OCI-LY3 (cell line): ENCODE measurements around the gene HASPIN.

ENCODE experiments used
- H2AFZ ChIP-seq: fragments of 200-600, 300-600 bp; shearing (Covaris generic); 2 replicates; pipeline ENCODE4 v1.6.0; 2014; ENCODE audit warnings: antibody characterized with exemption, low read depth, low read length
- H3K27ac ChIP-seq: fragments of 200-600, 300-600 bp; sonication (generic); 2 replicates; pipeline ENCODE4 v1.5.1; 2014; ENCODE audit warnings: mild to moderate bottlenecking, low read length, moderate library complexity, mixed read lengths
- H3K27me3 ChIP-seq: fragments of 200-600, 300-600 bp; sonication (generic); 2 replicates; pipeline ENCODE4 v1.6.1; 2014; ENCODE audit warnings: low read depth, low read length, mixed read lengths
- H3K36me3 ChIP-seq: fragments of 200-600, 300-600 bp; sonication (generic); replicated peaks from 2 replicates; pipeline ENCODE3; 2014; ENCODE audit warnings: low read depth, low read length, mixed read lengths
- H3K4me1 ChIP-seq: fragments of 300-600, 200-600 bp; sonication (generic); 2 replicates; pipeline ENCODE4 v1.6.1; 2014; ENCODE audit warnings: low read length, mixed read lengths
- H3K4me2 ChIP-seq: fragments of 200-600, 300-600 bp; sonication (generic); 2 replicates; pipeline ENCODE4 v1.6.1; 2014; ENCODE audit warnings: low read length, mixed read lengths
- H3K4me3 ChIP-seq: fragments of 300-600, 200-600 bp; sonication (generic); 2 replicates; pipeline ENCODE4 v1.5.1; 2014; ENCODE audit warnings: antibody characterized with exemption, mild to moderate bottlenecking, low read length, moderate library complexity
- H3K79me2 ChIP-seq: fragments of 300-600, 200-600 bp; shearing (Covaris generic); 2 replicates; pipeline ENCODE4 v1.6.1; 2014; ENCODE audit warnings: mild to moderate bottlenecking, low read length, mixed read lengths
- H3K9ac ChIP-seq: fragments of 300-600, 200-600 bp; shearing (Covaris generic); 2 replicates; pipeline ENCODE4 v1.6.0; 2014; ENCODE audit warnings: mild to moderate bottlenecking, low read length, moderate library complexity
- H3K9me3 ChIP-seq: fragments of 200-600, 300-600 bp; shearing (Covaris generic); 2 replicates; pipeline ENCODE4 v1.6.1; 2014; ENCODE audit warnings: low read length, mixed read lengths; ENCODE audit not compliant: insufficient read depth
- H4K20me1 ChIP-seq: fragments of 200-600, 300-600 bp; sonication (generic); 2 replicates; pipeline ENCODE4 v1.6.1; 2016; ENCODE audit warnings: low read length, mixed read lengths; ENCODE audit not compliant: insufficient read depth
- EZH2phosphoT487 ChIP-seq: fragments of 200-600 bp; shearing (Covaris generic); IDR thresholded peaks from 2 replicates; pipeline ENCODE4 v1.6.1; 2018; ENCODE audit warnings: antibody characterized with exemption, mixed run types, low read depth
- TF ChIP-seq, protein P1 (sequence below): fragments of 200-600, 300-600 bp; sonication (generic); IDR thresholded peaks from 2 replicates; pipeline ENCODE4 v1.5.1; 2014; ENCODE audit warnings: antibody characterized with exemption, low read length, low read depth

The HASPIN gene

DNA sequence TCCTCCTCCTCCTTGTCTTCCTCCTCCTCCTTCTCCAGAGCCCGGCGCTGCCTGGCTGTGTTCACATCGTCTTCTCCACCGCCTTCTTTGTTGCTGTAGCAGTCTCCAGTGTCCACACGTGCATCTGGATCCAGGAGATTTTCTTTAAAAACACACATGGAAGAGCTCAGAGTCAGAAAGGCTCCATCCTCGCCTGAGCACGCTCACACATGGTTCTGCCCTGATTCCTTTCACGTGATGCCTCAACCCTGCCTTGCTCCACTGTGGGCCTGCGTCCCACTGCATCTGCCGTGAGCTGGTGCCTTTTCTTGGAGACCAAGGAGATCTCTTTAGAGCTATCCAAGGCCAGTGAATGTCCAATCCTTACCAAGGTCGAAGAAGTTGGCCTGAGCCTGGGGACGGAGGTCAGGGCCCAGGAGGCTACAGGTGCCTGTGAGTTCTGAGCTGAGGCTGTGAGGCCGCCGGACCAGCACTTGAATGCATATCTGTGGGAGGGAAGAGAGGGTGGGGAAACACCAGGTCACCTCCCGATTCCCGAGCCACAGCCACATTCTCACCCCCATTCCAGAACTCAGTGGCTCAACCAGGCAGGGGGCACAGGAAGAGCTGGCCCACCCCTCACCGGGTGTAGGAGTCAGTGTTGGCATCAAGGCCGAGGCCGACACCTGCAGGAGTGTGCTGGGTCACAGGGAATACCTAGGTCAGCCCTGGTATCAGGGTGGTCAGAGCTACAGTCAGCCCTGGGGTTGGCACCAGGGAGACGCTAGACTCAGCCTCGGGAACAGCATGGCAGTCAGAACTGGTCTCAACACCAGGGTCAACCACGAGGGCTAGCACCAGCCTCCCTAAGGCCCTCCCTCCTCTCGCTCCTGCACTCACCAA is 37.6 kb downstream of the HASPIN start:
- no peaks in the 10 kb centered on the region for H3K79me2 ChIP-seq
- no peak overlapping the region for H3K9ac ChIP-seq
- H3K27ac ChIP-seq: no peak overlapping the region
- H3K4me2 ChIP-seq: no peak overlapping the region
- no peaks in the 10 kb centered on the region for H3K27me3 ChIP-seq
- H3K4me1 ChIP-seq: peaks cover 4% of the 10 kb centered on the region; the same call in 1 of the 2 replicates
- H2AFZ ChIP-seq: no peak overlapping the region
- H3K9me3 ChIP-seq: no peaks in the 10 kb centered on the region
- no peaks in the 10 kb centered on the region for H4K20me1 ChIP-seq
- no peak overlapping the region for H3K4me3 ChIP-seq
- TF ChIP-seq, protein P1, sequence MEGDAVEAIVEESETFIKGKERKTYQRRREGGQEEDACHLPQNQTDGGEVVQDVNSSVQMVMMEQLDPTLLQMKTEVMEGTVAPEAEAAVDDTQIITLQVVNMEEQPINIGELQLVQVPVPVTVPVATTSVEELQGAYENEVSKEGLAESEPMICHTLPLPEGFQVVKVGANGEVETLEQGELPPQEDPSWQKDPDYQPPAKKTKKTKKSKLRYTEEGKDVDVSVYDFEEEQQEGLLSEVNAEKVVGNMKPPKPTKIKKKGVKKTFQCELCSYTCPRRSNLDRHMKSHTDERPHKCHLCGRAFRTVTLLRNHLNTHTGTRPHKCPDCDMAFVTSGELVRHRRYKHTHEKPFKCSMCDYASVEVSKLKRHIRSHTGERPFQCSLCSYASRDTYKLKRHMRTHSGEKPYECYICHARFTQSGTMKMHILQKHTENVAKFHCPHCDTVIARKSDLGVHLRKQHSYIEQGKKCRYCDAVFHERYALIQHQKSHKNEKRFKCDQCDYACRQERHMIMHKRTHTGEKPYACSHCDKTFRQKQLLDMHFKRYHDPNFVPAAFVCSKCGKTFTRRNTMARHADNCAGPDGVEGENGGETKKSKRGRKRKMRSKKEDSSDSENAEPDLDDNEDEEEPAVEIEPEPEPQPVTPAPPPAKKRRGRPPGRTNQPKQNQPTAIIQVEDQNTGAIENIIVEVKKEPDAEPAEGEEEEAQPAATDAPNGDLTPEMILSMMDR: no peak
- no peak for TF ChIP-seq EZH2phosphoT487
- H3K36me3 ChIP-seq: no peaks in the 10 kb centered on the region

DNA sequence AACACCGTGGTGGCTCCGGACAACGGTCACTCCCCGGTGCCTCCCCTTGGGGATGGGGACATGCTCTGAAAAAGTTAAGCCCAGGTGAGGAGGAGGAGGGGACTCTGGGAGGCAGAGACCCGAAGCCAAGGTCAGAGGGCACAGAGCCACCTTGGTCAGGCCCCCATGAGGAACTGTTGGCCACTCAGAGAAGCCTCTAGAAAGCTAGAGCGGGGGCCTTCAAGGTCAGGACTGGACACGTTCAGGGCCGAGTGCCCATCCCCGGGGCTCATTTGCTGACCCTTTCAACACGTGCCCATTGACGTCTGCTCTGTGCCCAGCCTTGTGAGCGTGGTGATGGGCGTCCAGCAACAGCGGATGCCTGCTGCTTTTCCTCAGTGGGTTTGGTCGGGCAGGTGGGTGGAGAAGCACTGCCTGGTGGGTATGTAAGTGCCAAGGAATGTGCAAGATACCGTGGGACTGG is 38.2 kb downstream of the HASPIN start:
- H3K27ac ChIP-seq: no peak overlapping the region
- TF ChIP-seq, protein P1: no peak
- TF ChIP-seq EZH2phosphoT487: no peak
- no peak overlapping the region for H2AFZ ChIP-seq
- no peak overlapping the region for H3K4me2 ChIP-seq
- H3K4me1 ChIP-seq: peaks cover 4% of the 10 kb centered on the region; the same call in 1 of the 2 replicates
- H4K20me1 ChIP-seq: no peaks in the 10 kb centered on the region
- no peak overlapping the region for H3K9ac ChIP-seq
- H3K27me3 ChIP-seq: no peaks in the 10 kb centered on the region
- no peak overlapping the region for H3K4me3 ChIP-seq
- no peaks in the 10 kb centered on the region for H3K9me3 ChIP-seq
- H3K79me2 ChIP-seq: no peaks in the 10 kb centered on the region
- no peaks in the 10 kb centered on the region for H3K36me3 ChIP-seq

DNA sequence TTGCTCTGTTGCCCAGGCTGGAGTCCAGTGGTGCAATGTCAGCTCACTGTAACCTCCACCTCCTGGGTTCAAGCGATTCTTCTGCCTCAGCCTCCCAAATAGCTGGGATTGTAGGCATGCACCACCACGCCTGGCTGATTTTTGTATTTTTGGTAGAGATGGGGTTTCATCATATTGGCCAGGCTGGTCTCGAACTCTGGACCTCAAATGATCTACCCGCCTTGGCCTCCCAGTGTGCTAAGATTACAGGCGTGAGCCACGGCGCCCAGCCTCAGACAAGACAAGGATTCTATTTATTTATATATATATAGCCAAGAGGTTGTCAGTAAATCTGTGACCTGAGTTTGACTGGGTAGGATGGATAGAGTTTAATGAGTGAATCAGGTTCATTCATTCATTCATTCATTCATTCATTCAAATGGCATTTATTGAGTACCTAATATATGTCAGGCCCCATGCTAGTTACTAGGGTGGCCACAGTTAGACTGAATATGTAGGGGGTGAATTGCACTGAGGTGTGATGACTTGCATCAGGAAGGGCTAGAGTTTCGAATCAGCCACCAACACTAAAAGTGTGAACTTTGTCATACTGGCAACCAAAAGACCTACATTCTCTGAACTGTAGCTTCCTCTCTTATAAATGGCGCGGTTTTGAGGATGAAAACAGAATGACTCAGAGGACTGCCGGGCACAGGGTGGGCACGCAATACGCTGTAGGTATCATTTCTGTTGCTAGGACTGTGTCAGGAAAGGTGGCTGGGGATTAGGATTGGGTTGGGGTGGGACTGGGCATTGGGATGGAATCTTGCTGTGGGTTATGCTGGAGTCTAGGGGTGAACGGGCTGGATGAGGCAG is 39.4 kb downstream of the HASPIN start:
- H3K9ac ChIP-seq: no peak overlapping the region
- H4K20me1 ChIP-seq: no peaks in the 10 kb centered on the region
- H3K4me3 ChIP-seq: no peak overlapping the region
- H3K36me3 ChIP-seq: no peaks in the 10 kb centered on the region
- H3K4me1 ChIP-seq: peaks cover 4% of the 10 kb centered on the region; the same call in 1 of the 2 replicates
- TF ChIP-seq, protein P1: no peak
- TF ChIP-seq EZH2phosphoT487: no peak
- no peaks in the 10 kb centered on the region for H3K79me2 ChIP-seq
- no peak overlapping the region for H3K4me2 ChIP-seq
- H3K27ac ChIP-seq: no peak overlapping the region
- no peaks in the 10 kb centered on the region for H3K9me3 ChIP-seq
- H3K27me3 ChIP-seq: no peaks in the 10 kb centered on the region
- H2AFZ ChIP-seq: no peak overlapping the region

DNA sequence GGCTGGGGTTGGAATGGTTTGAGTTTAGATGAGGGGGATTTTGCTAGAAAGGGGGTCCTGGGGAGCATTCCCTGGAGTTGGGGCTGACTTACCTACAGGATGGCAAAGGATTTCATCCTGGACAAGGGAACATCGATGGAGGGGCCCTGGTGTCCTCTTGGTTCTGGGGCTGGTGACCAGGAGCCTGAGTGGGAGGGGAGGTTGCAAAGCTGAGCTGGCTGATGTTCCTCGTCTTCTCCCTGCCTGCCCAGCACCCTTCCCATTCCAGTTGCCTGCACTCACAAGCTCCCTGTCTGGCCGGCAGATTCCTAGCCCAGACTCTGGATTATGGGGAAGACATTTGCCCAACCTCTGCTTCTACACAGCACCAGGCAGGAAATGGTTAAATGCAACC is 40.1 kb downstream of the HASPIN start:
- Histone ChIP-seq H3K9me3 (no peaks in the 10 kb centered on the region), H3K9ac (no peak overlapping the region), H3K27ac (no peak overlapping the region), H3K4me1 (peaks cover 4% of the 10 kb centered on the region; the same call in 1 of the 2 replicates), H4K20me1 (no peaks in the 10 kb centered on the region), H3K27me3 (no peaks in the 10 kb centered on the region), H3K36me3 (no peaks in the 10 kb centered on the region), H3K79me2 (no peaks in the 10 kb centered on the region), H3K4me3 (no peak overlapping the region), H2AFZ (no peak overlapping the region), H3K4me2 (no peak overlapping the region)
- TF ChIP-seq, protein P1: no peak
- TF ChIP-seq EZH2phosphoT487: no peak
